NCI-H146 (cell line): ENCODE data around the gene KLHL22.

Source experiments
- DNase-seq: peaks from one replicate; lab custom pipeline; 2025; lab: John Stamatoyannopoulos, UW

The KLHL22 gene

DNA sequence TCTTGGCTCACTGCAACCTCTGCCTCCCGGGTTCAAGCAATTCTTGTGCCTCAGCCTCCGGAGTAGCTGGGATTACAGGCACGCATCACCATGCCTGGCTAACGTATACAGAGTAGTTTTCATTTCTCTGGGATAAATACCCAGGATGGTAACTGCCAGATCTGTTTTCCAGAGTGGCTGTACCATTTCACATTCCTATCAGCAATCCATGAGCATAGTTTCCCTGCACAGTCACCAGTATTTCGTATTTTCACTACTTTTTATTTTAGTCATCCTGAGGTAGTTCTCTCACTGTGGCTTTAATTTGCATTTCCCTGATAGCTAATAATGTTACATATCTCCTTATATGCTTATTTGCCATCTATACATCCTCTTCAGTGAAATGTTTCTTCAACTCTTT is 47.0 kb downstream of the KLHL22 start:
- no peak for DNase-seq

DNA sequence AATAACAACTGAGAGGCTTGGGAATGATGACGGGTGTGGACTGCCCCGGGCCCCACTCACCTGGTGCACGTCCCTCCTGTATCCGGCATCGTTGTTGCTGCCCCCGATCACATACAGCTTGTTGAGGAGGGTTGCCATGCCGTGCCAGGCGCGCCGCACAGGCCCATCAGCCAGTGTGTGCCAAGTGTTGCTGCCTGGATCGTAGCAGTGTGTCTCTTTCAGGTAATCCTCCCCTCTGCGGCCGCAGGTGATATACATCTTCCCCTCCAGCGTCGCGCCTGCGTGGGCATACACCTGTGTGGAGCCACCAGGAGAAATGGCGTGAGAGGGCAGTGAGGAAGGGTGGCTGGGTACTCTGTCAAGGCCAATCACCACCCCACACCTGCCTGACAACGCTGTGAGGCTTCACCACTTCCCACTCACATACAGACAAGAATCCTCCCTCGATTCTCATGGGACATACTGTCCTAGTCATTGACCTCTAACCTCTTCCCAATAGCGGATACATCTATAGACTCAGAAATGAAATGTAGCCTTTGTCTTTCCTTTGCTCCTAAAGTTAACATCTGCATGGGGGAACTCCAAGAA is 49.1 kb downstream of the KLHL22 start:
- DNase-seq: no peak

DNA sequence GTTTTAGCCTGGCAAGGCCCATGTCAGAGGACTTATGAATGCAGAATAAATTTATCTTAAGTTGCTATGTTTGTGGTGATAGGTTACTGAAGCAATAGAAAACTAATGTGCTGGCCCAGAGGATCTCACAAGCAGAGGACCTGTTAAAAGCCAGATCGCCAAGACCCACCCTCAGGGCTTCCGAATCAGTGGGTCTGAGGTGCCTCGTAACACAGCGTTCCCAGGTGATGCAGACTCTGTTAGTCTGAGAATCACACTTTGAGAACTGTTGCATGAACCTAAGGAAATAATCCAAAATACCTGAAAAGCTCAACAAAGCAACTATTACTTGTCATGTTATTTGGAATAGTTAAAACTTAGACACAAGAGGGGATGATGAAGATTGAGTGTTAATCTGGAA is 51.3 kb downstream of the KLHL22 start:
- DNase-seq: no peak

DNA sequence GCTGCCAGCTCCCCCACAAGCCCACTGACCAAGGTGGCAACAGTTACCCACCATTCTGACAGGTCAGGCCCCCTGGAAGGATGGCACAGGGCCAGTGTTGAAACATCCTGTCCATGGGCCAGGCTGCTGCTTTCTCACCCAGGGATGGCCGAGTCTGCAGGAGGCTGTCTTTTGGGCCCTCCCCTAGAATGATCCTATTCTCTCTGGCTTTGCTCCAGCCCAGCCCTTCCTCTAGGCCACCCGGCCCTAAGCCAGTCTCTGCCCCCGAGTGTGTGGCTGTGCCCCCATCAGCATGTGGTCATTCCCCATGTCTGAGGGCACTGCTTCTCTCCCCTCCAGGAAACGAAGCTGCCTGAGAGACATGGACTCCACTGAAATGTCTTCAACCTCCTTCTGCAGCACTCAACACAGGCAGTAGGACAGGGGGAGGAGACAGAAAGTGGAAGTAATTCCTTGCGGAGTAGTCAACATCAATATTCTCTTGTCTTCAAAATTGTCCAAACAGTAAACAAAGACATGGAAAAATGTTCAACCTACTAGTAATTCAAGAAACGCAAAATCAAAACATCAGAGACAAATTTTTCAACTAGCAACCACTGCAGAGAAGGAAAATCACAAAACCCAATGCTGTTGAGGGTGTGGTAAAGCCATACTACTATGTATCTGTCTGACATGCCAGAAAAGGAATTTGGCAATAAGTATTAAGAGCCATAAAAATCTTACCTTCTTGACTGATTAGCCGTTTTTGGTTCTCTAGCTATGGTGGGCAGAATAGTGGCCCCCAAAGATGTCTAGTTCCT is 52.9 kb downstream of the KLHL22 start:
- no peak for DNase-seq

DNA sequence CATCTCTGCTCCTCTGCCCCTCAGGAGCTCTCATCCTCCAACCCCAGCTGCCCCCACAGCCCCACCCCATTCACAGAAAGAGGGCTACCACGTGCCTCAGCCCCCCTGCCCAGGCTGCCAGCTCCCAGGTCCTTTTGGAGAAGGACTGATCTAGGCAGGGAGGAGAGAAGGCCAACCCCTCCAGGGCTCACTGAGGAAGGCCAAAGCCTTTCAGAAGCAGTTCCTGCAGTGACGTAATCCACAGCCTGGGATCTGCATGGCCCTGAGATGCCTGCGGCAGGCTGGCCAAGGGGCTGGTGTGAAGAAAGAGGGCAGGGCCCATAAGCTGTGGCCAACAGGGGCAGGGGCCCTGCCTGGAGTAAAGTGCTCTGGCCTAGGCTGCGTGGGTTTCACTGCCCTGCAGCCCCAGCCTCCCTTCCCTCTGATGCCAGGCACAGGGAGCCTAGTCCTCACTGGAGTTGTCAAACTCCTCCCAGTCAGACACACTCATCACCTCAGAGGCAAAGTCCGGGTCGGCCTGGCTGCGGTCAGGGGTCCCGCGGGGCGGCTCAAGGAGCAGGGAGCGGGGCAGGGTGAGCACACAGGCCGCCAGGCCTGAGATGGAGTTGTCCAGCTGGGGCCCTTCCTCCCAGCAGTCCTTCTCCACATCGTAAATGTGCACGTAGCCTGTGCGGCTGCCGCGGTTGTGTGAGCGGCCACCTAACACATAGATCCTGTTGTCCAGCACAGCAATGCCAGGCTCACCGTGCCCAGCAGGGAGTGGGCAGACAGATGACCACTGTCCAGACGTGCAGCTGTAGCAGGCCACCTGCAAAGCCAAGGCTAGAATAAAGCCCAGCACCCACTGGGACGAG is 53.7 kb downstream of the KLHL22 start:
- DNase-seq: no peak

DNA sequence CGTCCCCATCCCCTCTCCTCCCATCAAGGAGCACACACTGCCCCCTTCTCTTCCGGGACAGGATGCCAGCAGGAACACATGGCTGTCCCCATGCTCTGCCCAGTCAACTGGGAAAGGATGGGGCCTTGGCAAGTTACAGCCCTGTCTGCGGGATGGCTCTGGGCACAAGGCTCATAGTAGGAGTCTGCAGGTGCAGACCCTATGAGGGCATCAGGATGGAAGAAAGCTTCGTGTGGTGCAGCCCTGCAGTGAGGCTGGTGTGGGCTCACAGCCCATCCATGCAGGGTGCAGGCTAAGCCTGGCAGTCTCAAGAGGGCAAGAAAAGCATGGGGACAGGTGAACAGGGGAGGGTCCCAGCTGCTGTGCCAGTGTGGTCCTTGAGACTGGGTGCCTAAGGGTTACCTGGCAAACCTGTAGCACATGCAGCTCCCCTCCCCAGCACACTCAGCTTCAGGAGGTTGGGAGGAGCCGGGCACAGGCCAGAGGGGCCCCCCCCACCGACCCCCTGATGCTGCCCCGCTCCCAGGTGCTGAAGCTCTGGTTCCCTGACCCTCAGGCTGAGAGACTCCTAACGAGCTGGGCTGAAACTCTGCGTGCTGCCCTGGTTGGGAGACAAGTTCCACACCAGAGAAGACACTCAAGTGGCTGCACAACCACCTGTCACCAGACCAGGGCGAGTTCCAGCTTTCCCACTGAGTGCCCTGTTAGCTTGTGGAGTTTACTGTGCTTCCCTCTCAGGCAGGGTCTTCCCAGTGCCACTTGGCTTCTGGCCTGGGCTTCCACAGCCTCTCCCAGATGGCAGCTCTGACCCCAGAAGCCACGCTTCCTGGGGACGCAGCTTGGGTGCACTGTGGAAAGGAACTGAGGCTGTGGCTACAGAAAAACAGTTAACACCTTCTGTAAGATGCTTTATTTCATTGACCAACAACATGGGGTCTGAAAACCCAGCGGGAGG is 54.7 kb downstream of the KLHL22 start:
- DNase-seq: no peak

DNA sequence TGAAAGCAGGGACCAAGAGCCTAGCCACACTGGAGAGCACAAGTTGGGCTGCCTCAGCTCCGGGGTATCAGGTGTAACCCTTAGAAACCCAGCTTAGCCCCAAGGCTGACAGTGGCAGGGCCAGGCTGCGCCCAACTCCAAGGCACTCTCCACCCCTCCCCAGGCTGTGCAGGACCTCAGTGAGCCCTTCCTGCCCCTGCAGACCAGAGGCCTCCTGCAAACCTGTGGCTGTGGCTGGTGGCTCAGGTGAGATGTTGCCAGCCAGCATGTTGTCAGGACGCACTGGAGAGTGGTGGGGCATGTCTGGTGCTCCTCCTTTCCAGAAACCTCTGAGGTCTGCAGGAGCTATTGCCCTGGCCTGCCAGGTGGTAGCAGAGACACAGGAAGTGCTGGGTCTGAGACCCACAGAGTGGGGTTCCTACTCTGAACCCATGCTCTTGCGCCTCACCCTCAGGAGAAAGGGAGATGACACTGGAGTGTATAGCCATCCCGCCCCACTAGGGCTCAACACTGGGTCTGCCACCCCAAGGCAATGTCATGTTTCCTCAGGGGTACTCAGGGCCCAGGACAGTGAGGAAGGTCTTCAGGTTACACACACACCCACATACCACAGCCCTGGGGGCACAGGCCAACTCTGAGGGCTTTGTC is 55.5 kb downstream of the KLHL22 start:
- DNase-seq: no peak

DNA sequence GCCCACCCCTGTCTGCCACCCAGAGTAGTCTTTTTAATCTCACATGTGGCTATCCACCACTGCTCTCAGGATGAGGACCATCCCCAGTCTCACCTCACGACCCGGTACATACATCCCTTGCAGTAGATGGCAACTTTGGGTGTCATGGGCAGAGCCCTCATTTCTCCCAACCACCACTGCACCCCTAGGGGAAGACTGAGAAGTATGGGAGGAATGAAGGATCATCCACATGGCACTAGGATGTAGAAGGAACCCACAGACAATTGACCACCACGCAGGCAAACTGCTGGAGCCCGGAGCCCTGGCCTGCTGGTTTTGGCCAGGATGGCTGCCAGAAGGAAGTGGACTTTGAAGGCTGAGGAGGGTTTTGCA is 56.1 kb downstream of the KLHL22 start:
- no peak for DNase-seq

DNA sequence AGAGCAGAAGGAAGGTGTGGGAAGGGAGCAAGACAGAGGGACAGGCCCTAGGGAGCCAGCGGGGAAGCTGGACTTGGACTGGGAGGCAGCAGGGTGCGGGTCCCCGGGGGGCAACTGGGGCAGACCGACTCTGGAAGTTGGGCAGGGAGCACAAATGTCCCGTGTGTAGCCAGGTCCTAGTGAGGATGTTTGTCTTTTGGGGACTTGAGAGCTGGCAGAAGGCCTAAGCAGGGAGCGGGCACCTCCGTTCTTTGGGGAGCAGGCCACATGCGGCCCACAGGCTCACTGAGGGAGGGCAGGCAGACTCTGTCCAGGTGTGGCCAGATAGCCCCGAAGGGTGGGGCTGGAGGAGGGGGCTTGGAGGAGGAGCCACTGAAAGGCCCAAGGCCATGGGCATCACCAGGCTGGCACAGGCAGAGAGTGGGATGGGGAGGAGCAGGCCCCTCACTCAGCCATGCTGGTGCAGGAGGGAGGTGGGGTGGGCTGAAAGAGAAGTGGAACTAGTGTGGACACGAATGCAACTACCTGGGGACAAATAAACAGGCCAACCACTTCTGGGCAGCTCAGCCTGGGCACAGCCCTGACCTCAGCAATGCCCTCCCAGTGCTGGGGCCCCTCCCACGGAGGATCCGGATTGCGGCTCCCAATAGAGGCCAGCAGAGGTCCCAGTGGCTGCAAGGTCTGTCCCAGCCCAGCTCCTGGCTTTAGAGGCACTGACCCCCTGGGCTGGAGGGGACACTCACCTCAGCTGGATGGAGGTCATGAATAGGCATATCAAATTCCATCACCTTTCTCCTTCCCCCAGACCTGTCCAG is 56.7 kb downstream of the KLHL22 start:
- DNase-seq: no peak

DNA sequence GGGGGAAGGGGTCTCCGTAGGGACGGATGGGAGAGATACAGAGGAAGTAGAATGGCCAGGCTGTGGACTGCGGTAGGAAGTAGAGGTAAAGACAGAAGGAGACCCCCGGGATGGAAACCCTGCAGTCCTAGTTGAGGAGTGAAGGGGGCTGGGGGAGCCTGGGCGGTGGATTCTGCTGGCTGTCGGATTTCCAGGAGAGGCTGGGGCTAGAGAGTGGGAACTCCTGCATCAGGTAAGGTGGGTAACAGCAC is 57.2 kb downstream of the KLHL22 start:
- no peak for DNase-seq

DNA sequence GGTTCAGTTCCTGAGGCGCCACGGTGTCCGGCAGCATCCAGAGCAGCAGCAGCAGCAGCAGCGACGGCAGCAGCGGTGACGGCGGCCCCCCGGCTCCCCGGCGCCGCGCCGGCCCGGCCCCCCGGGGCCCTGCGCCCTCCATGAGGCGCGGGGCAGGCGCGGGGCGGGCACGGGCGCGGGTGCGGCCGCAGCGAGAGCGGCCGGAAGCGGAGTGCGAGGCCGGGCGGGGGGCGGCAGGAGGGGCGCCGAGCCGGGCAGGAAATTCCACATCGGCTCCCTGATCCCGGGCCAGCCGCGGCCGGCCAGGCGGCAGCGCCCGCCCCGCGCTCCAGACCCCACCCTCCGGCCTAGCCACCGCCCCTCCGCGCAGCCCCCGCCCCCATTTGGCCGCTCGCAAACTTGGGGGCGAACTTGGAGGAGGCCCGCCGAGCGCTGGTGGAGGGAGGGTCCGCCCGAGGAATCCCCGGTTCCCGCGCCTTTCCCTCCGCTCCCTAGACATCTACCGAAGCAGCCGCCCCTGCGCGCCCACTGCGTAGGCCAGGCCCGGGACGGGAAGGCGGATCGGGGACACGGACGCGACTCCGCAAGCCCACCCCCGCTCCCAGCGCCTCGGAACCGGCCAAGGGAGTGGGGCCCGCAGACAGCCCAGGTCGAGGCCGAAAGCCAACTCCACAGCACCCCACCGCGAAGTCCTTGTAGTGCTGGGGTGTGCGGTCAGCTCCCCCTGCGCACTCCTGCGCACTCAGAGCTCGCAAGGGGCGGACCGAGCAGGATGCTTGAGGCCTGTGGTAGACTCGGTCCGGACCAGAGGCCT is 57.8 kb downstream of the KLHL22 start, which contains the start of gene SCARF2:
Gene SCARF2 (minus strand): TSS at position 213 of the 814 bp plus-strand sequence. CDS start 71 bp downstream, at position 142.
- DNase-seq: peak; percentile 27

DNA sequence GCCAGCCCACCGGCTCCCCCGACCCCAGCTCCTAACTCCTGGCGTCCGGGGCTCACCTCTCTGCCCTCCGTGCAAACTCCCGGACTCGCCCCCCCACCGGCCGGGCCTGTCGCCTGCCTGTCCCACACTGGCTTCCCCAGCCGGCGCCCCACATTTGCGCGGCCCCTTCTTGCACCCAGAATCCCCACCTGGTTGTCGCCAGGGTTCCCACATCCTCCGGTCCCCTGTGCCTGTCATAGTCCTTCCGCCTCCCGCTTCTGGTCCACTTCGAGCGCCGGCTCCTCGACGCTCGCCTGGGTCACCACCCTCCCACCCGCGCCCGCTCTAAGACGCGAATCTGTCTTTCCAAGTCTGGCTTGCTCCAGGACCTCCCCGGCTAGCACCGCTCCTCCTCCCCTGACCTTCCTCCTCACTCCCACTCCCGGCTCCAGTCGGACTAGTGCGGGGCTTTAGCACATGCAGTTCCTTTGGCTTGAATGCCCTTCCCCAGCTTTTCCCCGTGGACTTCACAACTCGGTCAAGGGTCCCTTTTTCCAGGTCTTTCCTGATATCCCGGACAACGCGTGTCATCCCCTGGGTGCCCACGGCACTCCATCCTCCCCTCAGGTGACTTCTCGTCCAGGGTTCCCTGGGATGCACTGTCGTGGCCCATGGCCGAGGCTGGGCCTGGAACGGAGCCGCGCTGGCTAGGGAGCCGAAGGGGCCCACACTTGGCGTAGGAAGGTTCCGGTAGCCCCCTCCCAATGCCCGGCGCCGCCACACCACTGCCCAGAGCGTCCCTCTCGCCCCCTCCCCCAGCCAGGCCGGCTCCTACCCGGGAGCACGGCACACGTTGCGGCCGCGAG is 58.6 kb downstream of the KLHL22 start:
- no peak for DNase-seq

DNA sequence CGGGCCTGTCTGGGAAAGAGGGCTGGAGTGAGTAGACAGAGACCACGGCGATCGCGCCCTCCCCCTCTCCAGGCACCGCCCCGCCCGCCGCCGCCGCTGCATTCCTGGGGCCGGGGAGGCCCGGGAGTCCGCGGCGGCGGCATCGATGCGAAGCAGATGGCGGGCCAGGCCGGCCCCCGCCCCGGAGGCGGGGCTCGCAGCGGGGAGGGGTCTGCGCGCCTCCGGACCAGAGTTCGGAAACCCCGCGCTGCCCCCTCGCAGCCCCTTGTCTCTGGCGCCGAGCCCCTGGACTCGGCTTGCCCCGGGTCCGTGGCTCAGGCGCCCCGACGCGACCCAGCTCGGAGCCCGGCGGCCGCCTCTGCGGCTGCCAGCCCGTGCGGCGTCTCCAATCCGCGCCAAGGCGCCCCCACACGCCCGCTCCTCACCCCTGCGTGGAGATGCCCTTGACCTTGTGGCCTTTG is 59.3 kb downstream of the KLHL22 start:
- DNase-seq: no peak

DNA sequence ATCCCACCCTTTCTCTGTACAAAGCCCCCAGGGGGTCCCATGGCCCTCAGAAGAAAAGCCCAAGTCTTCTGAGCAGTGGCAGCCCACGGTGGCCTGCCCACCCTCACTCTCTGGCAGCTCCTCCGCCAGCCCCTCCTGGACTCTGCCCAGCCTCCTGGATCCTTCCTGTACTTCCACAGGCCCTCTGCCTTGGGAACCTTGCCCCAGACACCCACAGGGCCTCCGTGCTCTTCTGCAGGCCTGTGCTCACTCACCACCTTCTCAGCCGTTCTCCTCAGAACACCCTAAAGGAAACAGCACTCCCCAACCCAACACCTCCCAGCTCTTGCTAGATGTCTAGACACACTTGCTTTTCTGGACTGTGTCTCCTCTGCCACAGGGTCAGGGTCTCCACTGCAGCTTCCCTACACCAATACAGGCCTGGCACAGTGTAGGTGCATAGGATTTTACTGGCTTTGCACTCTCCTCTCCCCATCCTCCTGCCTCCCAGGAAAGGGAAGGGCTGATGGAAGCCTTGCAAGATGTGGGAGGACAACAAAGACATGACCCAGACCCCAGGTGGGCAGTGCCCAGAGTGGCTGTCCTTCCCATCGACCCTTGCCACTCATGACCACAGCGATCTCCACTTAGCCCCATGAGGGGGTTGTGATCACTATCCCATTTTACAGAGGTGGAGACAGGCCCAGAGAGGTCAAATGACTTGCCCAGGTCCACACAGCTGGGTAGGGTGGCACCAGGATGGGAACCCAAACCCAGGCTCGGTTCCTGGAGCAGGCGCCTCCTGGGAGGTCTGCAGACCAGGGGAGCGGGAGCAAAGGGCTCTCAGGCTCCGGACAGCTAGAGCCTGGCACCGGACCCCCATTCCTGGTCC is 59.9 kb downstream of the KLHL22 start:
- DNase-seq: no peak

DNA sequence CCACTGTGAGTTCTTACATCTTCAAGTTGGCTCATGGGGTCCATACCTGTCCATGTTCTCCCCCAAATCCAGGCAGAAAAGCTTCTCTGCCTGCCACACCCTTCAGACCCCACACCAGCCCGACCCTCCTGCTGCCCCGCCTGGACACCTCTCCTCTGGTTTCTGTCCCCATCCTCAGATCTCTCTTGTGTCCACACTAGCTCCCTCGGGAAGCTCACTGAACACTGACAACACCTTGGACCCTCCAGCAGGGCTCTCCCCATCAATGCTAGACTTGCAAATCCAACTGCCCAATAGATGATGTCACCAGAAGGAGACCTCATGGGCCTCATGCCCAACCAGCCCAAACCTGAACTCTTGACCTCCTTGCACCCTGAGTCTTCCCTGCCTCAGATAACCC is 60.8 kb downstream of the KLHL22 start:
- DNase-seq: no peak

DNA sequence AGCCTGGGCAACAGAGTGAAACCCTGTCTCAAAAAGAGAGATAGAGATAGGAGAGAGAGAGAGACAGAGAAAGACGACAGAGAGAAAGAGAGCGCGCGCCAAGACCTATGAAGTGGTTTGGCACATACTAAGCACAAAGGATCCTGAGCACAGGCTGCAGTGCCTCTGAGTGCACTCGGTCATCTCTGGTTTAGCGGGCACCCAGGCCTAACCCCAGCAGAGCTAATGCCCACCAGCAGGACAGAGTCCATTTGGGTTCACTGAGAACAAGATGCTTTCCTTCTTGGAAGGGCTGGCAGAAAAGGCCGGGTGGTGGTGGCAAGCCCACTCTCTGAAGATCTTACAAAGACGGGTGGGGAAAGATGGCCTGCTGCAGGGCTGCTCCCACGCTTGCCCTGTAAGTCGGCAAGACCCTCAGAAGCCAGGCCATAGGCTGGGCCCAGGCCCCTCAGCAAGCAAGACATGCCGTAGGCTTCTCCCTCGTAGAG is 61.3 kb downstream of the KLHL22 start:
- no peak for DNase-seq

DNA sequence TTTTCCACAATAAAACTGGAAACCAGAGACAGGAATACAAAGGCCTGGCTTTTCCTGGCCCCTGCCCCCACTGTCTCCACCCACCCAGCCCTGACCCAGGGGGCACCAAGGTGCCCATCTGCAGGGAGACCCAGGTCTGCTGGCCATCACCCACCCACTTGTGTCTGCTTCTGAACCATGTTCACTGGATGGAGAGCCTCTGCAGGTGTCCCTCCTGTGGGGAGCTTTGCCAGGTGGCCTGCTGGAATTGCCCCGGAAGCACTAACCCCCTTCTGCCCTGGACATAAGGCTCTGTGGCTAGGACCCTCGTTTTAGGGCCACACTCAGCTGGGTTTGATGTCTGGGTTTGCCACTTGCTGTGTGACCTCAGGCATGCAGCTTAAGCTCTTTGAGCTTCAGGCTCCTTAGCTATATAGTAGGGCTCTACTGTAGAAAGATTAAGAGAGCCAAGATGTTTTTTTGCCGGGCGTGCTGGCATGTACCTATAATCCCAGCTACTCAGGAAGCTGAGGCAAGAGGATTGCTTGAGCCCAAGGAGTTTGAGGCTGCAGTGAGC is 61.8 kb downstream of the KLHL22 start:
- DNase-seq: no peak
